ENCODE data around the gene DMAC2.
"Not testable (repeated sequence)": the region's sequence is repeated elsewhere in the genome, so short reads cannot be mapped to it uniquely, and the experiment has no call there.

The DMAC2 gene

GRCh38 chr19:41463257-41464256 lies 23.8 kb upstream of the DMAC2 start:
- peaks cover 0 to 23% (median 14%) of the 10 kb centered on the region in 5 donors for H3K27me3 ChIP-seq (ENCODE audit: control insufficient read depth in 5 of 5, insufficient read depth in 4 of 5, low read length in 5 of 5)
- not testable (repeated sequence) for H3K9ac ChIP-seq (ENCODE audit: low read length in 5 of 5); H3K27ac ChIP-seq (ENCODE audit: low read depth, low read length); H3K4me1 ChIP-seq (ENCODE audit: control insufficient read depth in 5 of 5, insufficient read depth in 5 of 5, low read length in 5 of 5); H3K36me3 ChIP-seq (ENCODE audit: control insufficient read depth in 5 of 5, insufficient read depth in 5 of 5, low read length in 5 of 5); H3K9me3 ChIP-seq (ENCODE audit: control insufficient read depth in 5 of 5, low read length in 5 of 5); H3K4me3 ChIP-seq (ENCODE audit: low read depth in 1 of 5, low read length in 5 of 5)

GRCh38 chr19:41462497-41462896 lies 22.8 kb upstream of the DMAC2 start:
- H3K9me3 ChIP-seq (ENCODE audit: control insufficient read depth in 5 of 5, low read length in 5 of 5), result peaks cover 0 to 8% (median 0%) of the 10 kb centered on the region in 5 donors
- no peak overlapping the region for H3K4me3 ChIP-seq (ENCODE audit: low read depth in 1 of 5, low read length in 5 of 5)
- H3K27ac ChIP-seq (ENCODE audit: low read depth, low read length), result no peak overlapping the region
- no peak overlapping the region for H3K9ac ChIP-seq (ENCODE audit: low read length in 5 of 5)
- peaks cover 0 to 18% (median 16%) of the 10 kb centered on the region in 5 donors for H3K27me3 ChIP-seq (ENCODE audit: control insufficient read depth in 5 of 5, insufficient read depth in 4 of 5, low read length in 5 of 5)
- peaks cover 0 to 2% (median 0%) of the 10 kb centered on the region in 5 donors for H3K4me1 ChIP-seq (ENCODE audit: control insufficient read depth in 5 of 5, insufficient read depth in 5 of 5, low read length in 5 of 5)
- no peaks in the 10 kb centered on the region for H3K36me3 ChIP-seq (ENCODE audit: control insufficient read depth in 5 of 5, insufficient read depth in 5 of 5, low read length in 5 of 5)

GRCh38 chr19:41457241-41457640 lies 17.5 kb upstream of the DMAC2 start:
- H3K27me3 ChIP-seq (ENCODE audit: control insufficient read depth in 5 of 5, insufficient read depth in 4 of 5, low read length in 5 of 5), result peaks cover 0 to 12% (median 5%) of the 10 kb centered on the region in 5 donors
- H3K4me1 ChIP-seq (ENCODE audit: control insufficient read depth in 5 of 5, insufficient read depth in 5 of 5, low read length in 5 of 5), result peaks cover 0 to 24% (median 17%) of the 10 kb centered on the region in 5 donors
- no peak overlapping the region for H3K4me3 ChIP-seq (ENCODE audit: low read depth in 1 of 5, low read length in 5 of 5)
- H3K27ac ChIP-seq (ENCODE audit: low read depth, low read length), result no peak overlapping the region
- H3K36me3 ChIP-seq (ENCODE audit: control insufficient read depth in 5 of 5, insufficient read depth in 5 of 5, low read length in 5 of 5), result no peaks in the 10 kb centered on the region
- H3K9me3 ChIP-seq (ENCODE audit: control insufficient read depth in 5 of 5, low read length in 5 of 5), result peaks cover 0 to 3% (median 0%) of the 10 kb centered on the region in 5 donors
- no peak overlapping the region for H3K9ac ChIP-seq (ENCODE audit: low read length in 5 of 5)

- peak overlapping the region in 1 of 5 donors; percentile 37 for H3K9ac ChIP-seq (ENCODE audit: low read length in 5 of 5)
- peak overlapping the region in 1 of 5 donors; percentile 11 for H3K4me3 ChIP-seq (ENCODE audit: low read depth in 1 of 5, low read length in 5 of 5)
- H3K4me1 ChIP-seq (ENCODE audit: control insufficient read depth in 5 of 5, insufficient read depth in 5 of 5, low read length in 5 of 5), result peaks cover 0 to 24% (median 17%) of the 10 kb centered on the region in 5 donors
- H3K36me3 ChIP-seq (ENCODE audit: control insufficient read depth in 5 of 5, insufficient read depth in 5 of 5, low read length in 5 of 5), result no peaks in the 10 kb centered on the region
- no peaks in the 10 kb centered on the region for H3K9me3 ChIP-seq (ENCODE audit: control insufficient read depth in 5 of 5, low read length in 5 of 5)
- H3K27me3 ChIP-seq (ENCODE audit: control insufficient read depth in 5 of 5, insufficient read depth in 4 of 5, low read length in 5 of 5), result peaks cover 0 to 12% (median 5%) of the 10 kb centered on the region in 5 donors
- no peak overlapping the region for H3K27ac ChIP-seq (ENCODE audit: low read depth, low read length)
Observed at GRCh38 chr19:41456342-41456918, 16.7 kb upstream of the DMAC2 start.

GRCh38 chr19:41455936-41456335 lies 16.2 kb upstream of the DMAC2 start:
- H3K27ac ChIP-seq (ENCODE audit: low read depth, low read length), result no peak overlapping the region
- H3K4me1 ChIP-seq (ENCODE audit: control insufficient read depth in 5 of 5, insufficient read depth in 5 of 5, low read length in 5 of 5), result peaks cover 0 to 24% (median 17%) of the 10 kb centered on the region in 5 donors
- H3K9ac ChIP-seq (ENCODE audit: low read length in 5 of 5), result no peak overlapping the region
- peak overlapping the region in 2 of 5 donors; percentile 10 to 11 for H3K4me3 ChIP-seq (ENCODE audit: low read depth in 1 of 5, low read length in 5 of 5)
- peaks cover 0 to 12% (median 3%) of the 10 kb centered on the region in 5 donors for H3K27me3 ChIP-seq (ENCODE audit: control insufficient read depth in 5 of 5, insufficient read depth in 4 of 5, low read length in 5 of 5)
- no peaks in the 10 kb centered on the region for H3K36me3 ChIP-seq (ENCODE audit: control insufficient read depth in 5 of 5, insufficient read depth in 5 of 5, low read length in 5 of 5)
- no peaks in the 10 kb centered on the region for H3K9me3 ChIP-seq (ENCODE audit: control insufficient read depth in 5 of 5, low read length in 5 of 5)

GRCh38 chr19:41452584-41453275 lies 13.0 kb upstream of the DMAC2 start:
- H3K27me3 ChIP-seq (ENCODE audit: control insufficient read depth in 5 of 5, insufficient read depth in 4 of 5, low read length in 5 of 5), result peaks cover 0 to 2% (median 0%) of the 10 kb centered on the region in 5 donors
- no peaks in the 10 kb centered on the region for H3K36me3 ChIP-seq (ENCODE audit: control insufficient read depth in 5 of 5, insufficient read depth in 5 of 5, low read length in 5 of 5)
- no peak overlapping the region for H3K9ac ChIP-seq (ENCODE audit: low read length in 5 of 5)
- H3K9me3 ChIP-seq (ENCODE audit: control insufficient read depth in 5 of 5, low read length in 5 of 5), result no peaks in the 10 kb centered on the region
- H3K4me1 ChIP-seq (ENCODE audit: control insufficient read depth in 5 of 5, insufficient read depth in 5 of 5, low read length in 5 of 5), result peaks cover 0 to 29% (median 20%) of the 10 kb centered on the region in 5 donors
- no peak overlapping the region for H3K27ac ChIP-seq (ENCODE audit: low read depth, low read length)
- no peak overlapping the region for H3K4me3 ChIP-seq (ENCODE audit: low read depth in 1 of 5, low read length in 5 of 5)

- Histone ChIP-seq H3K9me3 (ENCODE audit: control insufficient read depth in 5 of 5, low read length in 5 of 5) (no peaks in the 10 kb centered on the region), H3K4me1 (ENCODE audit: control insufficient read depth in 5 of 5, insufficient read depth in 5 of 5, low read length in 5 of 5) (peaks cover 0 to 11% (median 3%) of the 10 kb centered on the region in 5 donors), H3K9ac (ENCODE audit: low read length in 5 of 5) (no peak overlapping the region), H3K36me3 (ENCODE audit: control insufficient read depth in 5 of 5, insufficient read depth in 5 of 5, low read length in 5 of 5) (no peaks in the 10 kb centered on the region), H3K4me3 (ENCODE audit: low read depth in 1 of 5, low read length in 5 of 5) (no peak overlapping the region), H3K27me3 (ENCODE audit: control insufficient read depth in 5 of 5, insufficient read depth in 4 of 5, low read length in 5 of 5) (peaks cover 3 to 16% (median 9%) of the 10 kb centered on the region in 5 donors), H3K27ac (ENCODE audit: low read depth, low read length) (no peak overlapping the region)
Observed at GRCh38 chr19:41449865-41450178, 10.1 kb upstream of the DMAC2 start.

- H3K9ac ChIP-seq (ENCODE audit: low read length in 5 of 5), result peak overlapping the region in 1 of 5 donors; percentile 51
- H3K4me3 ChIP-seq (ENCODE audit: low read depth in 1 of 5, low read length in 5 of 5), result peak overlapping the region in 4 of 5 donors; percentile 26 to 46 (median 34)
- H3K36me3 ChIP-seq (ENCODE audit: control insufficient read depth in 5 of 5, insufficient read depth in 5 of 5, low read length in 5 of 5), result no peaks in the 10 kb centered on the region
Observed at GRCh38 chr19:41449079-41449864, 9.6 kb upstream of the DMAC2 start.

GRCh38 chr19:41447732-41448332 lies 8.1 kb upstream of the DMAC2 start:
- H3K9me3 ChIP-seq (ENCODE audit: control insufficient read depth in 5 of 5, low read length in 5 of 5), result no peaks in the 10 kb centered on the region
- no peaks in the 10 kb centered on the region for H3K36me3 ChIP-seq (ENCODE audit: control insufficient read depth in 5 of 5, insufficient read depth in 5 of 5, low read length in 5 of 5)
- H3K27me3 ChIP-seq (ENCODE audit: control insufficient read depth in 5 of 5, insufficient read depth in 4 of 5, low read length in 5 of 5), result peaks cover 3 to 22% (median 9%) of the 10 kb centered on the region in 5 donors
- peak overlapping the region in 1 of 5 donors; percentile 51 for H3K9ac ChIP-seq (ENCODE audit: low read length in 5 of 5)
- peak overlapping the region in 2 of 5 donors; percentile 43 to 51 for H3K4me3 ChIP-seq (ENCODE audit: low read depth in 1 of 5, low read length in 5 of 5)
- H3K4me1 ChIP-seq (ENCODE audit: control insufficient read depth in 5 of 5, insufficient read depth in 5 of 5, low read length in 5 of 5), result peaks cover 0 to 11% (median 3%) of the 10 kb centered on the region in 5 donors
- H3K27ac ChIP-seq (ENCODE audit: low read depth, low read length), result no peak overlapping the region

More at GRCh38 chr19:41449079-41449864, 9.6 kb upstream of the DMAC2 start:
- H3K9me3 ChIP-seq (ENCODE audit: control insufficient read depth in 5 of 5, low read length in 5 of 5), result no peaks in the 10 kb centered on the region
- H3K27ac ChIP-seq (ENCODE audit: low read depth, low read length), result no peak overlapping the region
- H3K4me1 ChIP-seq (ENCODE audit: control insufficient read depth in 5 of 5, insufficient read depth in 5 of 5, low read length in 5 of 5), result peaks cover 0 to 11% (median 3%) of the 10 kb centered on the region in 5 donors
- H3K27me3 ChIP-seq (ENCODE audit: control insufficient read depth in 5 of 5, insufficient read depth in 4 of 5, low read length in 5 of 5), result peaks cover 3 to 16% (median 9%) of the 10 kb centered on the region in 5 donors
